ENCODE results near the gene ANGPTL4.

ANGPTL4 gene

GRCh38 chr19:8367327-8368001, 3.5 kb downstream of the ANGPTL4 start (continued):
- TF ChIP-seq TSHZ2 (CRISPR knock-in tag; IDR thresholded peaks at IDR 0.05) (peak; percentile 58; the same call in 1 of the 2 replicates), ZFP3 (CRISPR knock-in tag; IDR thresholded peaks at IDR 0.05) (0 out of 2 replicates have a peak, but pooled peaks have one; percentile 60), PPARA (CRISPR knock-in tag; IDR thresholded peaks at IDR 0.05; ENCODE audit: borderline replicate concordance) (peak; percentile 98), TCF4 (CRISPR knock-in tag; IDR thresholded peaks at IDR 0.05; ENCODE audit: borderline replicate concordance) (peak; percentile 64; the same call in 1 of the 2 replicates), TOX (CRISPR knock-in tag; IDR thresholded peaks at IDR 0.05; ENCODE audit: borderline replicate concordance) (no peak), ARNTL (CRISPR knock-in tag; IDR thresholded peaks at IDR 0.05; ENCODE audit: borderline replicate concordance, low read depth) (no peak), BACH2 (CRISPR knock-in tag; IDR thresholded peaks at IDR 0.05; ENCODE audit: borderline replicate concordance) (no peak), GLIS3 (CRISPR knock-in tag; IDR thresholded peaks at IDR 0.05) (no peak), SNAI2 (CRISPR knock-in tag; IDR thresholded peaks at IDR 0.05) (no peak), ZNF565 (CRISPR knock-in tag; conservative IDR thresholded peaks at IDR 0.05; ENCODE audit: low read depth) (no peak)

GRCh38 chr19:8370176-8371010, 6.4 kb downstream of the ANGPTL4 start:
- ATAC-seq, result no peak
- no peak for TF ChIP-seq ZNF8 (CRISPR knock-in tag; IDR thresholded peaks at IDR 0.05)
- TF ChIP-seq ISL1 (CRISPR knock-in tag; IDR thresholded peaks at IDR 0.05), result no peak
- TF ChIP-seq POU6F1 (CRISPR knock-in tag; IDR thresholded peaks at IDR 0.05; ENCODE audit: borderline replicate concordance, low read depth), result no peak
- TF ChIP-seq TCF4 (CRISPR knock-in tag; IDR thresholded peaks at IDR 0.05; ENCODE audit: borderline replicate concordance), result no peak

DNA sequence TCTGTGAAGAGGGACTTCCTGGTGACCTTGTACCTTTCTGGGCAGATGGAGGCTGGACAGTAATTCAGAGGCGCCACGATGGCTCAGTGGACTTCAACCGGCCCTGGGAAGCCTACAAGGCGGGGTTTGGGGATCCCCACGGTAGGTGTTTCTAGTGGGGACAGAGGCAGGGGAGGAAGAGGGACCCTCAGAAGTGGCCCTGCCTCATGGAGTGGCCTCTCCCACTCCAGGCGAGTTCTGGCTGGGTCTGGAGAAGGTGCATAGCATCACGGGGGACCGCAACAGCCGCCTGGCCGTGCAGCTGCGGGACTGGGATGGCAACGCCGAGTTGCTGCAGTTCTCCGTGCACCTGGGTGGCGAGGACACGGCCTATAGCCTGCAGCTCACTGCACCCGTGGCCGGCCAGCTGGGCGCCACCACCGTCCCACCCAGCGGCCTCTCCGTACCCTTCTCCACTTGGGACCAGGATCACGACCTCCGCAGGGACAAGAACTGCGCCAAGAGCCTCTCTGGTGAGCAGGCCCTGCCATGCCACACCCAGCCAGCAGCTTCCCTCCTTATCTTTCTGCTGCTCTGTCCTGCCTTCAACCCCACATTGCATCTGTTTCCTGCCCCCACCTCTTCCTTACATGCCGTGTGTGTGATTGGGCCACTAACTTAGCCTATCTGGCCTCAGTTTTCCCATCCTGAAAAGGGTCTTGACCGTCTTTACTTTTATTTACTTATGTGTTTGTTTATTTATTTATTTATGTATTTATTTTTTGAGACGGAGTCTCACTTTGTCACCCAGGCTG, 7.3 kb downstream of the ANGPTL4 start:
- no peak for ATAC-seq

More for the DNA sequence above, 7.3 kb downstream of the ANGPTL4 start:
- TF ChIP-seq ZFP30 (CRISPR knock-in tag; IDR thresholded peaks at IDR 0.05) (no peak), PATZ1 (CRISPR knock-in tag; IDR thresholded peaks at IDR 0.05; ENCODE audit: borderline replicate concordance) (no peak), ARNTL (CRISPR knock-in tag; IDR thresholded peaks at IDR 0.05; ENCODE audit: borderline replicate concordance, low read depth) (no peak)

Measured in SK-N-SH treated with all-trans-retinoic acid at 6 μM for 48 hours (cell line).